K562 (cell line): ENCODE results near the gene WASF2. TPM values are rescaled to one million over a fixed set of nuclear protein-coding genes. Genes with fewer than 3 reads are reported as not detected.

Experiments
- ATF1 ChIP-seq, 2 experiments: fragments of 450-650 bp in 1 of 2; IDR thresholded peaks; 2 replicates each; pipeline ENCODE4 v1.6.1; 2016; ENCODE audit warnings: missing compliant biosample characterization in 1 of 2, missing genetic modification characterization in 1 of 2
- CEBPG ChIP-seq, 3 experiments: fragments of 200-800 bp in 1 of 3; sonication (Bioruptor generic) in 1 of 3; sonication (generic) in 1 of 3; formaldehyde crosslinking in 1 of 3; IDR thresholded peaks in 2 of 3; conservative IDR thresholded peaks in 1 of 3; 2 replicates each; pipeline versions ENCODE4 v1.6.1 to v1.8.0; 2016 to 2022; ENCODE audit warnings: missing compliant biosample characterization in 2 of 3, missing genetic modification characterization in 2 of 3, mild to moderate bottlenecking in 1 of 3, missing genetic modification reagents in 1 of 3
- E2F3 ChIP-seq: fragments of 250-450 bp; sonication (Bioruptor Pico); IDR thresholded peaks from 2 replicates; pipeline ENCODE4 v1.4.0; 2020; ENCODE audit warnings: mild to moderate bottlenecking
- FOSL1 ChIP-seq: fragments of 200-800 bp; sonication (Bioruptor generic); conservative IDR thresholded peaks from 2 replicates; pipeline ENCODE4 v1.6.1; 2016; ENCODE audit warnings: missing genetic modification characterization, missing compliant biosample characterization
- HES1 ChIP-seq: fragments of 450-650 bp; IDR thresholded peaks from 2 replicates; pipeline ENCODE4 v1.6.1; 2016; ENCODE audit warnings: low read depth, mild to moderate bottlenecking, moderate library complexity
- HMG20A ChIP-seq: fragments of 450-650 bp; formaldehyde crosslinking; conservative IDR thresholded peaks from 2 replicates; pipeline ENCODE4 v1.4.0; 2020; ENCODE audit warnings: mild to moderate bottlenecking, mixed read lengths
- HNRNPUL1 ChIP-seq: fragments of 200-400 bp; formaldehyde crosslinking; IDR thresholded peaks from 2 replicates; pipeline ENCODE4 v1.6.1; 2017; ENCODE audit warnings: low read length
- ID3 ChIP-seq, 2 experiments: fragments of 250-450 bp in 1 of 2; fragments of 450-650 bp in 1 of 2; sonication (Bioruptor Pico) in 1 of 2; IDR thresholded peaks; 2 replicates each; pipeline versions ENCODE4 v1.6.1 to v1.8.0; 2016 to 2021; ENCODE audit warnings: mild to moderate bottlenecking in 2 of 2, moderate library complexity in 2 of 2, missing compliant biosample characterization in 1 of 2, missing genetic modification characterization in 1 of 2
- JUNB ChIP-seq: fragments of 450-650 bp; formaldehyde crosslinking; conservative IDR thresholded peaks from 2 replicates; pipeline ENCODE4 v1.4.0; 2020; ENCODE audit warnings: mild to moderate bottlenecking
- KDM5B ChIP-seq: fragments of 200-600 bp; sonication (generic); IDR thresholded peaks from 2 replicates; pipeline ENCODE4 v1.6.1; 2012; ENCODE audit warnings: low read depth, mild to moderate bottlenecking, moderate library complexity, low read length, control low read depth, inconsistent platforms; ENCODE audit not compliant: insufficient replicate concordance
- PHB2 ChIP-seq: fragments of 450-650 bp; IDR thresholded peaks from 2 replicates; pipeline ENCODE4 v1.6.1; 2017; ENCODE audit warnings: low read depth
- POU5F1 ChIP-seq: fragments of 150-350 bp; IDR thresholded peaks from 2 replicates; pipeline ENCODE4 v1.6.1; 2014; ENCODE audit warnings: borderline replicate concordance, low read length, low read depth, mild to moderate bottlenecking; ENCODE audit not compliant: partially characterized antibody
- SAFB2 ChIP-seq: fragments of 200-400 bp; formaldehyde crosslinking; IDR thresholded peaks from 2 replicates; pipeline ENCODE4 v1.6.1; 2018; ENCODE audit warnings: borderline replicate concordance, low read length, low read depth, moderate library complexity; ENCODE audit not compliant: severe bottlenecking
- SMAD4 ChIP-seq: fragments of 250-450 bp; sonication (Bioruptor Pico); conservative IDR thresholded peaks from 2 replicates; pipeline ENCODE4 v1.8.0; 2021; ENCODE audit warnings: inconsistent platforms, mild to moderate bottlenecking, moderate library complexity
- SREBF1 ChIP-seq: fragments of 150-350 bp; IDR thresholded peaks from 2 replicates; pipeline ENCODE4 v1.6.1; 2014; ENCODE audit warnings: antibody characterized with exemption, low read depth, low read length, borderline replicate concordance
- SRF ChIP-seq, 2 experiments: fragments of 250-450, 450-650 bp in 1 of 2; sonication (Bioruptor Pico) in 1 of 2; sonication (generic) in 1 of 2; formaldehyde crosslinking; IDR thresholded peaks; 2 replicates each; pipeline versions ENCODE4 v1.5.0 to v1.5.1; 2020 to 2022; ENCODE audit warnings: mild to moderate bottlenecking in 1 of 2, missing genetic modification reagents in 1 of 2
- SRSF9 ChIP-seq: fragments of 200-400 bp; formaldehyde crosslinking; IDR thresholded peaks from 2 replicates; pipeline ENCODE4 v1.6.1; 2017; ENCODE audit warnings: low read depth, low read length, borderline replicate concordance
- TAF1 ChIP-seq: IDR thresholded peaks from 2 replicates; pipeline ENCODE4 v1.6.1; 2011; ENCODE audit warnings: mild to moderate bottlenecking, low read length, moderate library complexity; ENCODE audit not compliant: insufficient read depth, control insufficient read depth, severe bottlenecking; ENCODE audit errors: extremely low read depth
- TRIM25 ChIP-seq: fragments of 450-650 bp; IDR thresholded peaks from 2 replicates; pipeline ENCODE4 v1.7.0; 2016; ENCODE audit warnings: borderline replicate concordance
- ZFPM2 ChIP-seq: fragments of 250-450 bp; sonication (Bioruptor Pico); IDR thresholded peaks from 2 replicates; pipeline ENCODE4 v1.5.1; 2022; ENCODE audit warnings: mild to moderate bottlenecking
- ZKSCAN3 ChIP-seq: fragments of 250-450 bp; sonication (Bioruptor Pico); IDR thresholded peaks from 2 replicates; pipeline ENCODE4 v1.4.0; 2020
- ZNF583 ChIP-seq: fragments of 250-450 bp; sonication (Bioruptor Pico); IDR thresholded peaks from 2 replicates; pipeline ENCODE4 v1.4.0; 2020
- polyA plus RNA-seq, 8 experiments: library from polyadenylated mRNA; depleted of rRNA in 4 of 8; stranded (reverse) in 5 of 8; unstranded in 3 of 8; fragments of >200 nt; fragmentation: Nextera tagmentation in 2 of 8; fragmentation: Illumina TruSeq in 1 of 8; extraction: Ambion mirVana in 2 of 8; extraction: Trizol in 1 of 8; gene quantifications; 2 replicates each; pipeline versions ENCODE4 v1.2.1 to v1.2.3, GENCODE V29; 2011 to 2014; ENCODE audit warnings: inconsistent platforms in 1 of 8, missing spikeins in 1 of 8
- total RNA-seq, 7 experiments: library from RNA; depleted of rRNA in 6 of 7; stranded (reverse); fragments of >200 nt in 6 of 7; fragmentation: Illumina TruSeq in 2 of 7; extraction: Trizol in 2 of 7; gene quantifications; 2 replicates each; pipeline versions ENCODE4 v1.2.1 to v1.2.3, GENCODE V29; 2011 to 2021; ENCODE audit warnings: low replicate concordance in 1 of 7

The WASF2 gene
- total and polyA plus RNA-seq, 9 of the 15 experiments (the other 6 are each of a cell fraction or from before 2014, with no cell fraction given): 8.2 to 163 (median 31.2) TPM

- no peak for TF ChIP-seq HES1
- TF ChIP-seq HNRNPUL1: no peak
- TF ChIP-seq SRSF9: no peak
- TF ChIP-seq ID3 (CRISPR knock-in tag; IDR thresholded peaks at IDR 0.05): no peak
- peak; percentile 58; the same call in 1 of the 2 replicates for TF ChIP-seq ID3 (tag; IDR thresholded peaks at IDR 0.05)
- no peak for TF ChIP-seq ATF1 (CRISPR knock-in tag; IDR thresholded peaks at IDR 0.05)
- 0 out of 2 replicates have a peak, but pooled peaks have one; percentile 15 for TF ChIP-seq ATF1 (tag; IDR thresholded peaks at IDR 0.05)
- TF ChIP-seq TRIM25: 0 out of 2 replicates have a peak, but pooled peaks have one; percentile 32
- TF ChIP-seq SRF (CRISPR knock-in tag; IDR thresholded peaks at IDR 0.05): no peak
- TF ChIP-seq POU5F1: no peak
- TF ChIP-seq SMAD4 (CRISPR knock-in tag): peak; percentile 31; the same call in 1 of the 2 replicates
- no peak for TF ChIP-seq HMG20A (CRISPR knock-in tag)
- no peak for TF ChIP-seq PHB2
- no peak for TF ChIP-seq E2F3 (CRISPR knock-in tag)
- no peak for TF ChIP-seq TAF1
- no peak for TF ChIP-seq SREBF1
- no peak for TF ChIP-seq ZKSCAN3
- peak; percentile 89 for TF ChIP-seq FOSL1 (tag)
- no peak for TF ChIP-seq SAFB2
- no peak for TF ChIP-seq CEBPG (CRISPR knock-in tag; IDR thresholded peaks at IDR 0.05)
- no peak for TF ChIP-seq CEBPG (tag; conservative IDR thresholded peaks at IDR 0.05 in 1 of 2, IDR thresholded peaks at IDR 0.05 in 1 of 2)
- TF ChIP-seq ZFPM2 (CRISPR knock-in tag): no peak
- TF ChIP-seq KDM5B: no peak
- no peak for TF ChIP-seq ZNF583
- no peak for TF ChIP-seq JUNB (CRISPR knock-in tag)
Observed at GRCh38 chr1:27517907-27518718, 28.1 kb upstream of the WASF2 start (continued).
